Gastroesophageal sphincter (tissue), 4 donors: ENCODE data around the gene YTHDF1. TPM values are rescaled to one million over a fixed set of nuclear protein-coding genes. Genes with fewer than 3 reads are reported as not detected.

Source experiments
- ATAC-seq: fragments of 150-250 bp; one replicate; pipeline ENCODE4 v1.9.1; 2016; ENCODE audit warnings: mild to moderate bottlenecking, moderate library complexity
- H3K27ac ChIP-seq, 4 donors: fragments of 200-600 bp; sonication (generic) in 3 of 4; 1 replicate in 3 of 4; 2 replicates in 1 of 4; pipeline ENCODE4 v1.5.1; 2016 to 2019
- H3K27me3 ChIP-seq: fragments of 200-600 bp; sonication (generic); one replicate; pipeline ENCODE4 v1.5.1; 2019
- H3K36me3 ChIP-seq, 2 donors: fragments of 200-600 bp; sonication (generic); one replicate each; pipeline ENCODE4 v1.5.1; 2019; ENCODE audit warnings: control low read depth in 1 of 2
- H3K4me1 ChIP-seq, 3 donors: fragments of 200-600 bp; sonication (generic); 1 replicate in 2 of 3; 2 replicates in 1 of 3; pipeline ENCODE4 v1.5.1; 2016 to 2019; ENCODE audit warnings: control low read depth in 2 of 3
- H3K4me3 ChIP-seq, 2 donors: fragments of 200-600 bp; sonication (generic); one replicate each; pipeline ENCODE4 v1.5.1; 2019; ENCODE audit warnings: mild to moderate bottlenecking in 1 of 2, moderate library complexity in 1 of 2
- H3K9me3 ChIP-seq, 3 donors: fragments of 200-600 bp; sonication (generic); one replicate each; pipeline ENCODE4 v1.5.1; 2017 to 2019; ENCODE audit warnings: control low read depth in 2 of 3
- EP300 ChIP-seq: sonication (generic); formaldehyde crosslinking; IDR thresholded peaks from one replicate; pipeline ENCODE4 v1.6.1; 2017; ENCODE audit warnings: antibody characterized with exemption, mild to moderate bottlenecking
- POLR2A ChIP-seq, 2 donors: fragments of 450-650 bp; IDR thresholded peaks; one replicate each; pipeline ENCODE4 v1.6.1; 2017; ENCODE audit warnings: antibody characterized with exemption in 2 of 2, mild to moderate bottlenecking in 2 of 2, moderate library complexity in 1 of 2
- POLR2AphosphoS5 ChIP-seq: sonication (generic); formaldehyde crosslinking; IDR thresholded peaks from one replicate; pipeline ENCODE4 v1.6.1; 2017; ENCODE audit warnings: antibody characterized with exemption
- WGBS, 2 donors: methylation state at CpG; one replicate each; pipeline ENCODE4 v1.1.5; 2018; ENCODE audit warnings: low coverage in 1 of 2; 5-methylcytosine and 5-hydroxymethylcytosine counted together
- total RNA-seq, 4 donors: library from RNA; depleted of rRNA; stranded (reverse); fragments of >200 nt; gene quantifications; one replicate each; pipeline ENCODE4 v1.1.0, GENCODE V29; 2016
- TF ChIP-seq, protein P1 (sequence below), 4 experiments: fragments of 200-600 bp in 2 of 4; fragments of 450-650 bp in 2 of 4; sonication (generic) in 1 of 4; IDR thresholded peaks; one replicate each; pipeline ENCODE4 v1.5.1; 2017 to 2019; ENCODE audit warnings: antibody characterized with exemption in 4 of 4, mild to moderate bottlenecking in 2 of 4, moderate library complexity in 2 of 4

YTHDF1 gene
- total RNA-seq, 4 donors from 2014 or later = 20.2 to 35.8 (median 34.2) TPM

DNA sequence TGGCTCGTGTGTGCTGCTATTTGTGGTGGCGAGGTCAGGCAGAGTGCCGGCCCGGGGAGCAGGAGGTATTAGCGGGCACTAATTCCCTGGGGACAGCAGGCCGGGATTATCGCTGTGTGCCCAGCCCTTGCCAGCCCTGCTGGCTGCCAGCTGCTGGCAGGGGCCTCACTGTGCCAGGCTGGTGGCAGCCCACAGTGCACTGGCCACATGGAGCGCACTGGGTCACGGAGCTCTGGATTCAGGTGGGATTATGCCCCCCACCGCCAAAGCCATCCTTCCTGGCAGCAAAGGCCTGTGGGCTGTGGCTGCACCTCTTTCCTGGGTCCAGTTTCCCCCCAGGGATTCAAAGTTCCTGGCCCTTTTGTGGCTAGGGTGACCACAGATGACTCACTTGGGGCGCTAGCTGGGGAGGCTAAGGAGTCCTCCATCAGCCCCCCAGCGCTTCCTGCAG lies 59.7 kb downstream of the YTHDF1 start:
- Histone ChIP-seq H3K4me3 (no peak overlapping the region), H3K36me3 (no peaks in the 10 kb centered on the region), H3K9me3 (no peaks in the 10 kb centered on the region), H3K4me1 (peaks cover 0 to 17% (median 7%) of the 10 kb centered on the region in 3 donors), H3K27ac (no peak overlapping the region), H3K27me3 (peaks cover 95% of the 10 kb centered on the region)
- no CpG with 5 or more reads among the region's 12 CpGs for WGBS, 2 donors
- ATAC-seq = no peak
- TF ChIP-seq POLR2AphosphoS5 = no peak
- TF ChIP-seq EP300 = no peak
- TF ChIP-seq POLR2A (IDR thresholded peaks at IDR 0.05) = no peak
- TF ChIP-seq, protein P1, sequence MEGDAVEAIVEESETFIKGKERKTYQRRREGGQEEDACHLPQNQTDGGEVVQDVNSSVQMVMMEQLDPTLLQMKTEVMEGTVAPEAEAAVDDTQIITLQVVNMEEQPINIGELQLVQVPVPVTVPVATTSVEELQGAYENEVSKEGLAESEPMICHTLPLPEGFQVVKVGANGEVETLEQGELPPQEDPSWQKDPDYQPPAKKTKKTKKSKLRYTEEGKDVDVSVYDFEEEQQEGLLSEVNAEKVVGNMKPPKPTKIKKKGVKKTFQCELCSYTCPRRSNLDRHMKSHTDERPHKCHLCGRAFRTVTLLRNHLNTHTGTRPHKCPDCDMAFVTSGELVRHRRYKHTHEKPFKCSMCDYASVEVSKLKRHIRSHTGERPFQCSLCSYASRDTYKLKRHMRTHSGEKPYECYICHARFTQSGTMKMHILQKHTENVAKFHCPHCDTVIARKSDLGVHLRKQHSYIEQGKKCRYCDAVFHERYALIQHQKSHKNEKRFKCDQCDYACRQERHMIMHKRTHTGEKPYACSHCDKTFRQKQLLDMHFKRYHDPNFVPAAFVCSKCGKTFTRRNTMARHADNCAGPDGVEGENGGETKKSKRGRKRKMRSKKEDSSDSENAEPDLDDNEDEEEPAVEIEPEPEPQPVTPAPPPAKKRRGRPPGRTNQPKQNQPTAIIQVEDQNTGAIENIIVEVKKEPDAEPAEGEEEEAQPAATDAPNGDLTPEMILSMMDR (IDR thresholded peaks at IDR 0.05) = no peak

DNA sequence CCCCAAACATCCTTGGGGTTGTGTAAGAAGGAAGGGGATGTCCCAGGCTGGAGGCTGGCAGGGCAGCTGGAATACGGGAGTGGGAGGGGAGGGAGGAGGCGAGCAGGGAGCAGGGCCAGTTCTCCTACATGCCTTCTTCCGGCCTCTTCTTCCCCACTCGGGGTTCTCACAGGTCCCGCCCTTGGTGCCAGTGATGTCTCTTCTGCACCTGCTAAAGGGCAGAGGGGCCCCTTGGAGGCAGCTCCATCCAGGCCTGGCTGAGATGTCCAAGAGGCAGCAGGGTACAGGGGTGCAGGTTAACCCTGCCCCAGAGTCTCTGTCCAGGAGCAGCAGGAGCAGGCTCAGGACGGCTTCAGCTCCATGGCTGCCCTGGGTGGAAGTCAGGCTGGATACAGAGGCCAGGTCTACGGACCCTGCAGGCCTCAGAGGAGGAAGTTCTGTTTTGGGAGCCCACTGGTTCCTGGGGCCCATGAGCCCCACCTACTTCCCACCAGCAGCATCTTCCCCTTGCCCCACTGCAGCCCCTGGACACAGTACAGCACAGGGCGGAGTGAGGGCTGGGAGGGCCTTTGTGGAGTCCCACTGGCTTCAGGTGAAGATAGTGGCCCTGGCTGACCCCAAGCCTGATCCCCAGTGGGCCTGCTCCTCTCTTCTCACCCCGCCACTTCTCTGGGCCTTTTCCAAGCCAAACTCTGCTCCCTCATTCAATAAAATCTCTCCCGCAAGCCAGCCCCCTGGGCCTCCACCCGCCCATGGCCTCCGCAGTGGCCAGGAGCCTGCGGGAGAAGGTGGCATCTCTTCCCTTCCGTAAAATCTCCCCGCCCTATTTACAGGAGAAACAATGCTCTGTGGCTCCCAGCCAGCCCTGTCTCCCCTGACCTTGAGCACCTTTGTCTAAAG lies 60.4 kb downstream of the YTHDF1 start:
- peaks cover 0 to 24% (median 7%) of the 10 kb centered on the region in 3 donors for H3K4me1 ChIP-seq
- ATAC-seq = no peak
- H3K27ac ChIP-seq = no peak overlapping the region
- no peak overlapping the region for H3K4me3 ChIP-seq
- no peaks in the 10 kb centered on the region for H3K9me3 ChIP-seq
- no peaks in the 10 kb centered on the region for H3K36me3 ChIP-seq
- TF ChIP-seq POLR2AphosphoS5 (no peak), EP300 (no peak), POLR2A (IDR thresholded peaks at IDR 0.05) (no peak)
- TF ChIP-seq, protein P1 (IDR thresholded peaks at IDR 0.05) = no peak
- peaks cover 95% of the 10 kb centered on the region for H3K27me3 ChIP-seq
- WGBS, 2 donors = 80% methylated on average over 2 to 4 of the region's 15 CpGs

DNA sequence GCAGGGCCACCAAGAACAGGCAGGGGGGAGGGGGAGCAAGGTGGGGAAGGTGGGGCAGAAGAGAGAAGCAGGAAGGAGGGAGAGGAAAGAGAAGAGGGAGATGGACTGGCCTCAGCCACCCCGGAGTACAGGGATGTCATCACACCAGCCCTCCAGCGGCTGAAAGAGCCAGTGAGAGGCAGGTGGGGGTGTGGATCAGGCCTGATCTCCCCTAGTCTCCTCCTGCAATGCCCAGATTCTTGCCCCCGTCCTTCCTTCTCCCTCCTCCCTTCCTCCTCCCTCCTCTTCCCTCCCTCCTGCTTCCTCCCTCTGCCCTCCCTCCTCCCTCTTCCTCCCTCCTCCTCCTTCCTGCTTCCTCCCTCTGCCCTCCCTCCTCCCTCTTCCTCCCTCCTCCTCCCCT lies 61.5 kb downstream of the YTHDF1 start:
- ATAC-seq = no peak
- Histone ChIP-seq H3K36me3 (no peaks in the 10 kb centered on the region), H3K4me3 (no peak overlapping the region), H3K27ac (no peak overlapping the region), H3K9me3 (no peaks in the 10 kb centered on the region), H3K27me3 (peaks cover 95% of the 10 kb centered on the region), H3K4me1 (peaks cover 0 to 24% (median 7%) of the 10 kb centered on the region in 3 donors)
- WGBS, 2 donors = 11% methylated on average over 3 of the region's 3 CpGs; no CpG with 5 or more reads in 1 of the 2 donors
- TF ChIP-seq POLR2A (IDR thresholded peaks at IDR 0.05) (no peak), POLR2AphosphoS5 (no peak), EP300 (no peak)
- TF ChIP-seq, protein P1 (IDR thresholded peaks at IDR 0.05) = no peak

DNA sequence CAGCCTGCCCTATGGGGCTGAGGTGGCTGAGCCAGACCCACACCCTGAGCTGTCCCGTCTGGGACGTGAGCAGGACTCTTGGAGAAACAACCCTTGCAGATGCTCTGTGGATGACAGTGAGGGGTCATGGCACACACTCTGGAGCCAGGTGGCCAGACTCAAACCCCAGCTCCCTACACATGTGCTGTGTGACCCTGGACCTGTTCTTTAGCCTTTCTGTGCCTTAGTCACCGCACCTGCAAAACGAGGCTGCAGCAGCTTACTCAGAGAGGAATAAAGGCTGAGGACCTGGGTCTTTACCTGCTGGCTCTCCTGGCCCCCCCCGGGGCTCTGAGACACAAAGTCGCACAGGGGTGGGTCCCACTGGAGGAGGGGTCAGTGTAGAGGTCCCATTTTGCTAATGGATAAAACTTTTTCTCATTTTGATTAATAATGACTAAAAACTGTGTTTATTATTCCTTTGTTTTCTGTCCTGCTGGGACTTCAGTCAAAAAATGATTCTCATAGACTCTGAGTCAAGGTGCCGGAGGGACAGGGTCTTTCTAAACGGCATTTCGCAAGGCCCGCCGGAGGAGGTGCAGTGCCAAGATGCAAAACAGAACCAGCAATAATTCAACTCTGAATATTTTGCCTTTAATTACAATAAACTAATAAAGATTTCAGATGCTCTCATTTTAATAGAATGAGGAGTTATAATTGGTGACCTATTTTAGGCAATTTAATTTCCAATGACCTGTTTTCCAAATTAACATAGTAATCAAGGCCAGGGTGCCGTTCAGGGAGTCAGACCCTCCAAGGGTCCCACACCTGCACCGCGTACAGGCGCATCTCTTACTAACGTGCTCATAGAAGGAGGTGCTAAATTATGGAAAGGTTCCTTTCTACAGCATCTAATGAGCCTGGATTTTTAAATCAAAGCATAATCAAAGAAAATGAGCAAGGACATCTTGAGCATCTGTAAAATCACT lies 62.4 kb downstream of the YTHDF1 start:
- no peak for ATAC-seq
- no peak for TF ChIP-seq POLR2AphosphoS5
- TF ChIP-seq, protein P1 (IDR thresholded peaks at IDR 0.05) = no peak
- TF ChIP-seq EP300 = no peak
- no peak for TF ChIP-seq POLR2A (IDR thresholded peaks at IDR 0.05)
- WGBS, 2 donors = 62 to 78% methylated on average over 8 to 11 of the region's 16 CpGs
- no peak overlapping the region for H3K4me3 ChIP-seq
- H3K27me3 ChIP-seq = peaks cover 95% of the 10 kb centered on the region
- H3K4me1 ChIP-seq = peaks cover 0 to 24% (median 7%) of the 10 kb centered on the region in 3 donors
- H3K36me3 ChIP-seq = no peaks in the 10 kb centered on the region
- no peak overlapping the region for H3K27ac ChIP-seq
- peaks cover 0 to 5% (median 0%) of the 10 kb centered on the region in 3 donors for H3K9me3 ChIP-seq
